GM12873 (cell line): ENCODE measurements around the gene MAST2.

Source experiments
- CTCF ChIP-seq: IDR thresholded peaks from 2 replicates; pipeline ENCODE4 v1.5.1; 2012; ENCODE audit warnings: low read depth, mild to moderate bottlenecking, moderate library complexity, low read length, control low read depth; ENCODE audit not compliant: insufficient read depth; ENCODE audit errors: missing control alignments

The MAST2 gene

GRCh38 chr1:45973121-45973520 is 169.7 kb downstream of the MAST2 start:
- no peak for TF ChIP-seq CTCF

GRCh38 chr1:45974541-45975269 is 171.3 kb downstream of the MAST2 start:
- TF ChIP-seq CTCF: no peak

- no peak for TF ChIP-seq CTCF
Measured at GRCh38 chr1:45976623-45977022, 173.2 kb downstream of the MAST2 start.

- no peak for TF ChIP-seq CTCF
Measured at GRCh38 chr1:45979074-45979777, 175.8 kb downstream of the MAST2 start.

- no peak for TF ChIP-seq CTCF
Measured at GRCh38 chr1:45979778-45980176, 176.4 kb downstream of the MAST2 start.

GRCh38 chr1:45982359-45982758 is 178.9 kb downstream of the MAST2 start:
- no peak for TF ChIP-seq CTCF

- TF ChIP-seq CTCF: no peak
Measured at GRCh38 chr1:45983967-45984366, 180.6 kb downstream of the MAST2 start.
